ENCODE measurements around the gene EDAR.

DNA sequence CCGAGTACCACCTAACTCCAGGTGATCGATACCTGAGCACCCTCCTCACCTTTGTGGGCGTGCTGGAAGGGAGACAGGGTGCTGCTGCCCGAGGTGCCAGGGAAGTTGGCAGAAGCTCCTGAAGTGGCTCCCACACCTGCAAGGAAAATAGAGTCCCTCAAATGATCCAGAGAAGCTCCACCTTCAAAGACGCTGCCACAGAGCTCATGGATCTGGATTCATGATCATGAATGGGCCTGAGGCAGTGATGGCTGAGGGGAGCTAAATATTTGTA is 76.5 kb downstream of the EDAR start:
- TF ChIP-seq, protein P1, sequence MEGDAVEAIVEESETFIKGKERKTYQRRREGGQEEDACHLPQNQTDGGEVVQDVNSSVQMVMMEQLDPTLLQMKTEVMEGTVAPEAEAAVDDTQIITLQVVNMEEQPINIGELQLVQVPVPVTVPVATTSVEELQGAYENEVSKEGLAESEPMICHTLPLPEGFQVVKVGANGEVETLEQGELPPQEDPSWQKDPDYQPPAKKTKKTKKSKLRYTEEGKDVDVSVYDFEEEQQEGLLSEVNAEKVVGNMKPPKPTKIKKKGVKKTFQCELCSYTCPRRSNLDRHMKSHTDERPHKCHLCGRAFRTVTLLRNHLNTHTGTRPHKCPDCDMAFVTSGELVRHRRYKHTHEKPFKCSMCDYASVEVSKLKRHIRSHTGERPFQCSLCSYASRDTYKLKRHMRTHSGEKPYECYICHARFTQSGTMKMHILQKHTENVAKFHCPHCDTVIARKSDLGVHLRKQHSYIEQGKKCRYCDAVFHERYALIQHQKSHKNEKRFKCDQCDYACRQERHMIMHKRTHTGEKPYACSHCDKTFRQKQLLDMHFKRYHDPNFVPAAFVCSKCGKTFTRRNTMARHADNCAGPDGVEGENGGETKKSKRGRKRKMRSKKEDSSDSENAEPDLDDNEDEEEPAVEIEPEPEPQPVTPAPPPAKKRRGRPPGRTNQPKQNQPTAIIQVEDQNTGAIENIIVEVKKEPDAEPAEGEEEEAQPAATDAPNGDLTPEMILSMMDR (IDR thresholded peaks at IDR 0.05) = no peak
- no peak for TF ChIP-seq POLR2A (IDR thresholded peaks at IDR 0.05)
